ENCODE data around the gene NCSTN. TPM values are rescaled to one million over a fixed set of nuclear protein-coding genes. Genes with fewer than 3 reads are reported as not detected.

The NCSTN gene
- total and polyA plus RNA-seq, 2 of the 13 experiments (the other 11 are each of a cell fraction or from before 2014, with no cell fraction given) = 44.2 to 247 TPM

DNA sequence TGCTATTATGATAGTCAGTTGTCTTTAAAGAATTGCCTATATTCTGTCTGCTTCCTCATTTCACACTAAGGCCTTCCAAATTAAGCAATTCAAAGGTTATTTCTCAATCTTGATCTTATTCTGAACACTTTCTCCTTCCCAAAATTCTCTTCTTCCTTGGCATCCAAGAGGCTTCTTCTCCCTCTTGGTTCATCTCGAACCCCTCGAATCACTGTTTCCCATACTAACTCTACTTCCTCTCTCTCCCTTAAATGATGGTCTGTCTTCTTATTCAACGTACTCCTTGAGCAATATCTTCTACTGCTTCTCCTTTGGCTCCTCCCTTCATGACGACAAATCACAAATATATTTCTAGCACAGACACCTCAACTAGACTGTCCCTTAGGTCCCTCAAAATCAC is 4.6 kb upstream of the NCSTN start:
- peaks cover 22 to 55% of the 10 kb centered on the region in 2 experiments for H3K36me3 ChIP-seq (replicated peaks in 1 of 2; ENCODE audit: control insufficient read depth in 1 of 2, insufficient read depth in 2 of 2, low read length in 2 of 2)
- peaks cover 66% of the 10 kb centered on the region for H3K79me2 ChIP-seq (ENCODE audit: insufficient read depth, low read length)
- no peak overlapping the region for H3K9ac ChIP-seq (ENCODE audit: insufficient read depth, low read depth, low read length)
- H2AFZ ChIP-seq (ENCODE audit: low read length) = no peak overlapping the region
- H3K4me2 ChIP-seq (ENCODE audit: low read depth, low read length) = no peak overlapping the region
- in situ Hi-C loops (cut with HindIII; ENCODE audit: extremely low pct_ligation_motif_present, low pct_unique_long_range_greater_than_20kb) (no loop called here), intact Hi-C loops (cut with micrococcal nuclease; ENCODE audit: unreplicated experiment) (no loop called here)
- 96% methylated on average over 4 of the region's 4 CpGs for WGBS (ENCODE audit: low lambda C conversion rate)
- no peak for DNase-seq (ENCODE audit: low spot score)
- H3K27me3 ChIP-seq (ENCODE audit: control insufficient read depth in 1 of 2, insufficient read depth in 2 of 2, low read length in 2 of 2) = peaks cover 0 to 4% of the 10 kb centered on the region in 2 experiments; a peak in 1 of 5 replicates
- no peak for FAIRE-seq
- H4K20me1 ChIP-seq (ENCODE audit: insufficient read depth, low read length) = peaks cover 46% of the 10 kb centered on the region
- BruUV-seq (replicated peaks) = no TSS peak
- H3K4me1 ChIP-seq (ENCODE audit: insufficient read depth, low read length) = peaks cover 26% of the 10 kb centered on the region
- H3K4me3 ChIP-seq (replicated peaks in 1 of 3; ENCODE audit: insufficient read depth in 1 of 3, low read depth in 2 of 3, low read length in 3 of 3) = no peak overlapping the region
- TF ChIP-seq NFIB (CRISPR knock-in tag; IDR thresholded peaks at IDR 0.05; ENCODE audit: borderline replicate concordance) = no peak
- ChIA-PET CTCF (ENCODE audit: low intra/inter-chr PET ratio, low total read pairs) (no interaction called here), POLR2A (no interaction called here)
- ATAC-seq = no peak
- no peaks in the 10 kb centered on the region for H3K9me3 ChIP-seq (ENCODE audit: low read length)
- no peak overlapping the region for H3K27ac ChIP-seq (ENCODE audit: extremely low read length, insufficient read depth, low read length)

DNA sequence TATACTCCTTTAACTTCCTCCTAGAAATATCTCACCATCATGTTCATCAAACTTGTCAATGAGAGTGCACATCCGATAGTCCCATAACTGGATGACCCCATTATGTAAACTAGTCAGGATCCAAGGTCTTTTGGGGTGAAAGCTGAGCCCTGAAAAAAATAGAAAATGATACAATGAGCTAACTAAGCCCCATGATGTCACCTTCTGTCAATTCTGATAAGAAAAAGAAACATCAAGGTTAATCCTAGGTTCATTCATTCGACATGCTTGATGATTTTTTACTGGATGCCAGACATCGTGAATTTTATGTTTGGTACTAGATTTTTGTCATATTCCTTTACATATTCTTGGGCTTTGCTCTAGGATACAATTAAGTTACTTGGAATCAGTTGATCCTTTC is 3.0 kb upstream of the NCSTN start:
- TF ChIP-seq, protein P1, sequence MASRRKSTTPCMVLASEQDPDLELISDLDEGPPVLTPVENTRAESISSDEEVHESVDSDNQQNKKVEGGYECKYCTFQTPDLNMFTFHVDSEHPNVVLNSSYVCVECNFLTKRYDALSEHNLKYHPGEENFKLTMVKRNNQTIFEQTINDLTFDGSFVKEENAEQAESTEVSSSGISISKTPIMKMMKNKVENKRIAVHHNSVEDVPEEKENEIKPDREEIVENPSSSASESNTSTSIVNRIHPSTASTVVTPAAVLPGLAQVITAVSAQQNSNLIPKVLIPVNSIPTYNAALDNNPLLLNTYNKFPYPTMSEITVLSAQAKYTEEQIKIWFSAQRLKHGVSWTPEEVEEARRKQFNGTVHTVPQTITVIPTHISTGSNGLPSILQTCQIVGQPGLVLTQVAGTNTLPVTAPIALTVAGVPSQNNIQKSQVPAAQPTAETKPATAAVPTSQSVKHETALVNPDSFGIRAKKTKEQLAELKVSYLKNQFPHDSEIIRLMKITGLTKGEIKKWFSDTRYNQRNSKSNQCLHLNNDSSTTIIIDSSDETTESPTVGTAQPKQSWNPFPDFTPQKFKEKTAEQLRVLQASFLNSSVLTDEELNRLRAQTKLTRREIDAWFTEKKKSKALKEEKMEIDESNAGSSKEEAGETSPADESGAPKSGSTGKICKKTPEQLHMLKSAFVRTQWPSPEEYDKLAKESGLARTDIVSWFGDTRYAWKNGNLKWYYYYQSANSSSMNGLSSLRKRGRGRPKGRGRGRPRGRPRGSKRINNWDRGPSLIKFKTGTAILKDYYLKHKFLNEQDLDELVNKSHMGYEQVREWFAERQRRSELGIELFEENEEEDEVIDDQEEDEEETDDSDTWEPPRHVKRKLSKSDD (CRISPR knock-in tag; IDR thresholded peaks at IDR 0.05; ENCODE audit: low read depth) = no peak
- TF ChIP-seq PLRG1 (conservative IDR thresholded peaks at IDR 0.05) (no peak), EED (CRISPR knock-in tag; IDR thresholded peaks at IDR 0.05) (no peak), GLMP (CRISPR knock-in tag; IDR thresholded peaks at IDR 0.05; ENCODE audit: borderline replicate concordance) (no peak), ZNF484 (CRISPR knock-in tag; IDR thresholded peaks at IDR 0.05; ENCODE audit: borderline replicate concordance, low read depth) (no peak), ATF7 (IDR thresholded peaks at IDR 0.05) (0 out of 2 replicates have a peak, but pooled peaks have one; percentile 7), ATF7 (CRISPR knock-in tag; IDR thresholded peaks at IDR 0.05) (no peak)
- intact Hi-C loops (cut with micrococcal nuclease; ENCODE audit: unreplicated experiment) = no loop called here
- peaks cover 13 to 41% of the 10 kb centered on the region in 2 experiments for H3K36me3 ChIP-seq (replicated peaks in 1 of 2; ENCODE audit: control insufficient read depth in 1 of 2, insufficient read depth in 2 of 2, low read length in 2 of 2)
- H4K20me1 ChIP-seq (ENCODE audit: insufficient read depth, low read length) = peaks cover 46% of the 10 kb centered on the region
- BruUV-seq (replicated peaks) = no TSS peak
- ATAC-seq (no peak), DNase-seq (ENCODE audit: low spot score) (no peak), FAIRE-seq (no peak)
- H3K4me3 ChIP-seq (replicated peaks in 1 of 3; ENCODE audit: insufficient read depth in 1 of 3, low read depth in 2 of 3, low read length in 3 of 3) = no peak overlapping the region; a peak in 1 of 6 replicates
- peak overlapping the region; percentile 84 for H3K4me2 ChIP-seq (ENCODE audit: low read depth, low read length)
- ChIA-PET POLR2A (interaction anchor here (1.0 kb wide), 1 partner anchor 24 kb away, joined by 3 read pairs; no protein-coding TSS in a partner anchor), CTCF (ENCODE audit: low intra/inter-chr PET ratio, low total read pairs) (no interaction called here)
- no peak overlapping the region for H3K27ac ChIP-seq (ENCODE audit: extremely low read length, insufficient read depth, low read length)
- peaks cover 78% of the 10 kb centered on the region for H3K79me2 ChIP-seq (ENCODE audit: insufficient read depth, low read length)
- peaks cover 0 to 4% of the 10 kb centered on the region in 2 experiments; a peak in 1 of 5 replicates for H3K27me3 ChIP-seq (ENCODE audit: control insufficient read depth in 1 of 2, insufficient read depth in 2 of 2, low read length in 2 of 2)
- no peak overlapping the region; the same call in 1 of the 2 replicates for H3K9ac ChIP-seq (ENCODE audit: insufficient read depth, low read depth, low read length)
- no peak overlapping the region for H2AFZ ChIP-seq (ENCODE audit: low read length)
- WGBS (ENCODE audit: low lambda C conversion rate) = 90% methylated on average over 3 of the region's 3 CpGs
- H3K4me1 ChIP-seq (ENCODE audit: insufficient read depth, low read length) = peaks cover 37% of the 10 kb centered on the region
- H3K9me3 ChIP-seq (ENCODE audit: low read length) = no peaks in the 10 kb centered on the region
- in situ Hi-C loops (cut with HindIII; ENCODE audit: extremely low pct_ligation_motif_present, low pct_unique_long_range_greater_than_20kb) = no loop called here

All from HepG2 (cell line).